Fibroblast of skin of left quadriceps (primary cell): ENCODE measurements around the gene PNPLA5.

ENCODE experiments used
- DNase-seq, 2 experiments: peaks; one replicate each; pipeline ENCODE4 v3.0.0-alpha.2; 2013; ENCODE audit warnings: low read depth in 2 of 2

Gene PNPLA5

DNA sequence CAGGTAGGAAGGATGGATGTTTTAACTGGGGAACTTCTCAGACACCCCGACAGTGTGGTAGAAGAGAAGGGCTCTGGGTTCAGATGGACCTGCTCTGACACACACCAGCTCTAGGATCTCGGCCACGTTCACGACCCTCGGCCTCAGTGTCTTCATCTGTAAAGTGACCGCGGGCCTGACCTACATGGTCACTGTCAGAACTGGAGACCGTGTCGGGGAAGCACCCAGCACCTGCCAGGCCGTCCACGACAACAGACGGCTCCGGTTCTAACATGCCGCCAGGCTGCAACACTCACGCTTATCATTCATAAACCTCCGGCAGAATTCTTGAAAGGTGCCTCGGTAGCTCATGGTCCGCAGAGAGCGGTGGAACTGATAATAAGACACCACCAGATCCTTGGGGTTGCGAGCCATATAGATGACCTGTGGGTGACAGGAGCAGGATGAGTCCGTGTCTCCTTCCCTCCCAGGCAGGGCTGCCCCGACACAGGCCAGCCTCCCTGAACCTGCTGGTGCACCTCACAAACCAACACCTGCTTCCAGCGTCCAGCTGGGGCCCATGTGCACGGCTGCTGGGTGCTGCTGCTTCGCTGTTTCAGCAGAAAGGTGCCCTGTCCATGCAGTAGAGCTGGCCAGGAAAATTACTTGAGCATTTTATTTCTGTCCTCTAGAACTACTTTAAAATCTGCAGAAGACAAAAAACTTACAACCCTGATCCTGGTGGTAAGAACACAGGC is 53.1 kb downstream of the PNPLA5 start:
- DNase-seq: no peak

DNA sequence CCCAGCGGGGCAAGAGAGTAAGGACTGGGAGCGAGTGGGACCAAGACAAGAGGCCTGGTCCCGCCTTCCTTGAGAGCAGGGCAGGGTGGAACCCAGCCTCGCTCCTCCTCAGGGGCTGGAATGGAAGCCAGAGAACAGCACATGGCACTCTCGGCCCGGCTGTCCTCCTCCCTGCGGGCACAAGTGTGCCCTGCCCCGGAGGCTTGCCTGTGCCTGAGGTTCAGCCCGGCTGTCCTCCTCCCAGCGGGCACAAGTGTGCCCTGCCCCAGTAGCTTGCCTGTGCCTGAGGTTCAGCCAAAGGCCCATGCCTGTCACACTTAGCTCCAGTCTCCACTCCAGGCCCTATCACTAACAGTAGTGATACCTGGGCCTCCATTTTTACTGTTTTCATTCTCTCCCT is 53.7 kb downstream of the PNPLA5 start:
- no peak for DNase-seq

DNA sequence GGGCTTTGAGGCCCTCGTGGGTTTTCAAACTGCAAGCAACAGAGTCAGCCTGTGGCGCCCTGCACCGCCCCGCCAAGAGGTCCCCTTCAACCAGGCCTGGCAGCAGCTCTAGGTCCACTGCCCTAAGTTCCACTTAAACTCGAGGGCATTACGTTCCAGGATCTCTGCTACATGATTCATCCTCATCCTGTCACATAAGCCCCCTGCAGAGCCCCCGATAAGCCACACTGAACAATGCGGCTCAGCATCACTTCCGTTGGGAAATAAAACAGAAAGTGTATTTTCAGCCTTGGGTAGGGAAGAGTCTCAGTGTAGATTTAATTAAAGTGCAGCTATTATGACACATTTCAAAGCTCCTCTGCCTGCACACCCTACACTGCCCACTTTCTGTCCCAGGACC is 54.1 kb downstream of the PNPLA5 start:
- DNase-seq: no peak

DNA sequence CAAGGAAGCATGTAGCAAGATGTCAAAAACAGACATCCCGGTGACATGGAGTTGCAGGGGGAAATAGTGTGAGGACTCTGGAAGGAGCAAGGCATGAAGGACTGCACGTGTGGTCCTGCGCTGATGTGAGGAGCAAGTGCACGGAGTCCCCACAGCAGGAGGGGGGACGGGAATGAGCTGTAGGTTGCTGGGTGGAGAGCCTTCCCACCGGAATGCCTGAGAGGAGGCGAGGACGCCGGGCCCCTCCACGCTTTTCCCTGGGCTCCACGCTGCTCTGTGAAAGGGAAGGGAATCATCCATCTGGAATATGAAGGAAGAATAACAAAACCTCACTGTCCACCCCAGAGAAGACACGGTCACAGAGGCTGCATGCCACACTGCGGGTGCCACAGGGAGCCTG is 56.1 kb downstream of the PNPLA5 start:
- DNase-seq: no peak

DNA sequence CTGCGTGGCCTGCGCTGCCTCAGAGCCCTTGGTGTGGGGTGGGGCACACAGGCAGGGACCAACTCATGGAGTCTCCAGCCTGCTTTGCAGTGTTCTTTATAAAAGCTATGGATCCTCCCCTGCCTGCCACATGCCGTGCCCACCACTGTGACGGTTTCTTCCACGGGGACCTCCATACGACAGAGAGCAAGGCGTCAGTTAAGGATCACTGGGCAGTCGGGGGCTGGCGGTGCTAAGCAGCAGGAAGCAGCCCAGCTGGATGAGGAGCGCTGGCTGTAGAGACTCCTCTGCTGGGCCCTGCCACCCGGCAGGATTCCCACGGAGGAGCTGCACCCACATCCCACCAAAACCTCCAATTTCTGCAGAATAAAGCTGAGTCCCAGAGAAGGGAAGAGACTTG is 56.6 kb downstream of the PNPLA5 start:
- no peak for DNase-seq

DNA sequence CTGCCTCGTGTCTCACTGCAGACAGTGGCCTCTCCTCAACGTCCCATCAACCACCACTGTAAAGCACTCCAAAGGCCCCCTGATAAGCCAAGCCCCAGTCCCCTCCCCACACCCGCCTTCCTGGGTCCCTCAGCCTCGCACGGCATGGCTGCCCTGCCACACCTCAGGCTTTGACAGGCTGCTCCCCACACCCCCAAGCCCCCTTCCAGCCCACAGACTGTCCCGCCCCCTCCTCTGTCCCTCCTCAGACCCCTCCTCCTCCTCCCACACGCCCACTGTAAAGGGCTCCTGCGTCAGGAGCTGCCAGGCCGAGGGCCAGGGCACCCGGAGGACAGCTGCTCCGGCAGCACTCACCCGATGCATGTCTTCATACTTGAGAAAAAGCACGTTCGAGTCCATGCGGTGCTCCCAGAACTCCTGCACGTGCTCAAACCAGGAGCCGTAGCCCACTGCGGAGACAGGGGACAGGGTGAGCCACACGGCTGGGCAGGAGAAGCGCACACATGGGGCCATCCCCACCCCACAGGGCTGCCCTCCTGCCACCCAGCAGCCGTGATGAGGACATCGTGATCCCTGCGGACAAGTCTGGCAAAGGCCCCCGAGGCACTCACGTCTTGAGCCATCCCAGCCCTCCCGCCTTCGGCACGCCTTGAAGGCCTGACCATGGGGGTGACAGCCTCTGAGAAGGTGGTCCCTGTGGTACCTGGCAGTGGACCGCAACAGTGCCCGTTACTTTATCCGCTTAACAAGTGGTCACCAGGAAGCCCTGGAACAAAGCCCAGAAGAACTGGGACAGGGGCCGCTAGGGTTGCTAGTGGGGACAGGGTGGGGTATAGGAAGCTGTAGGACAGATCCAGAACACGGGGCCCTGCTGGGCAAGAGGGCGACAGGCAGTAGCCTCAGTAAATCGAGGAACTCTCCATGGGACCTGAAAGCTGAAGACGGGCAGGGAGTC is 58.2 kb downstream of the PNPLA5 start:
- DNase-seq: no peak

DNA sequence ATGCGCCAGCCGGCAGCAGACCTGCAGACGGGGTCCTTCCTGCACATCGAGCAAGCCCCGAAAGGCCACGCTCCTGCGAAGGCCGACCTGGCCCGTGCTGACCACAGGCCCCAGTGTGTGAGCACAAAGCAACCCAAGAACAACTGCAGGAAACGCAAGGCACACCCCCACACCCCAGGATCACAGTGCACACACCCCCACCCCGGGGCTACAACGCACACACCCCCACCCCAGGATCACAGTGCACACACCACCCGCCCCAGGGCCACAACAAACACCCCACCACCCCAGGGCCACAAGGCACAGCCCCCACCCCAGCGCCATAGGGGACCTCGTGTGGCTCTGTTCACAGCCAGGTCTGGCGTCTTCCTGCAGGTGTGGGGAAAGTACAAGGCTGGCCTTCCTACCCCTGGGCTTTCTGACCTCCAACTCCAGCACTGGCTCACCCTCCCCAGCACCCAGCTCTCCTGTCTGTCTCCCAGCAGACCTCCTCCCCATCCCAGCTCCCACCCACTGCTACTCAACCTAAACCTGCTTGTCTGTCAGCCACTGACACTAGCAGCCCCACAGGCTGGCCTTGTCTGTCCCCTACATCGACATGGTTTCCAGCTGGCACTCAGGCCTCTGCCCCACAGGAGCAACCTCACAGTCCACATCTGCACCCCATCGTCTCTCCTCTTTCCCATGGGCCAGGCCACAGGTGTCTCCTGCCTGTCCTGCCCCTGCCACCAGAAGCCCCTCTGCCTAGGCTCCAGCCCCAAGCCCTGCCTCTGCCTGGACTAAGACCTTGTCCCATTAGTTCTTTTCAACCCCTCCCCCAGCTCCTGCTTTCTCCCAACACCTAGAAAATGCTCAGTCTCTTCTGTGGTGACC is 59.2 kb downstream of the PNPLA5 start:
- no peak for DNase-seq

DNA sequence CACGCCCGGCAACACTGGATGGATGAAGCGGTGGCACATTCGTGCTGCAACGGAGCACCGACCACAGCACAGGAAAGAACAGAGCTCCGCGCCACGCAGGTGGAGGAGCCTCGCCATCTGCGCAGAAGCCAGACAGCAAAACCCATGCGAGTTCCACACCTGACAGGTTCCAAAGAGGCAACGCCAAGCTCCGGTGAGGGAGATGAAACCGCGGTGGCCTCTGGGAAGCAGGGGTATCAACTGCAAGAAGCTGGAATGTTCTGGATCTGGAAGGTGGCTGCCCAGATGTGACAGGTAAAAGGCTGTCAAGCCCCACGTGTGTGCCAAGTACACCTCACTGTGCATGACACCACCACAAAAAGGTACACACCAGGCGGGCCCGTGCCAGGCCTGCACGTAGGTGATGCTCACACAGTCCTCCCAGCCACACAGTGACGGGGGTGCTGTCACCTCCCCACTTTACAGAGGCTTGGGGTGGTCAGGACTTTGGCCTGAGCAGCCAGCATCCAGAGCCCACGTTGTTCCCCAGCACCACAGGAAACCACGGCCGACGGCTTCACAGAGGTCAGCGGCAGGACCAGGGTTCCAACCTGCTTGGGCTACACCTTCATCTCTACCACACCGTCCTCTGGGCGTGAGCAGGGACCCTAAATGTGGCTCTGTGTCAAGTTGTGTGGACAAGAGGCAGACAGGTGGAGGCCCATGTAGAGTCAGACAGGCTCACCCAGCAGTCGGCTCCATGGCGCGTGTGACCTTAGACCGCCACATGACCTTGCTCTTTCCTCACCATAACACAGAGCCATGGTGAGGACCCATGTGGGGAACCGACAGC is 60.0 kb downstream of the PNPLA5 start:
- no peak for DNase-seq

DNA sequence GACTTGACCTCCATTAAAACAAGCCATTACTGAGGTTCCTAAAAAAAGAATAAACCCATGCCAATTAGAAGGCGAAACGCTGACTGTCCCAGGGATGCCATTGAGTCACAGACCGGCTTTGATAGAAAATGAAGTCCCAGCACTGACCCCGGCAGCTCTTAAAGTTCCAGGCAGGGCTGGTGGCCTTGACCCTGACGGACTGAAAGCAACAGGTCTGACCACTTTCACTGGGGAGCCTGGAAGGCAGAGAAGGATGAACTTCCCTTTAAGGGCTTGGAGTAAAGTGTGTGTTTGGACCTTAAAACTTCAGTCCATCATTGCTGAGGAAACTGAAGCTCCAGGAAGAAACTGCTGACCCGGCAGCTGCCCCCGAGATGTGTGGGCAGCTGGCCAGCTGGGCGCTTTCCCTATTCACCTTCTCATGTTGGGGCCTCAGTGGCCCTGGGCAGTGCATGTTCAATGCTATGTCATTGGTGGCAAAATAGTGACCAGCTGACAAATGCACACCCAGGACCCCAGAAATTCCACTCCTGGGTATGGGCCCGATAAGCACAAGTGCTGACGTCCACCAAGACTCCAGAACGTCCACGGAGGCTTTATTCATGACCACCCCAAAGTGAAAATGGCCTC is 60.8 kb downstream of the PNPLA5 start:
- DNase-seq: no peak

DNA sequence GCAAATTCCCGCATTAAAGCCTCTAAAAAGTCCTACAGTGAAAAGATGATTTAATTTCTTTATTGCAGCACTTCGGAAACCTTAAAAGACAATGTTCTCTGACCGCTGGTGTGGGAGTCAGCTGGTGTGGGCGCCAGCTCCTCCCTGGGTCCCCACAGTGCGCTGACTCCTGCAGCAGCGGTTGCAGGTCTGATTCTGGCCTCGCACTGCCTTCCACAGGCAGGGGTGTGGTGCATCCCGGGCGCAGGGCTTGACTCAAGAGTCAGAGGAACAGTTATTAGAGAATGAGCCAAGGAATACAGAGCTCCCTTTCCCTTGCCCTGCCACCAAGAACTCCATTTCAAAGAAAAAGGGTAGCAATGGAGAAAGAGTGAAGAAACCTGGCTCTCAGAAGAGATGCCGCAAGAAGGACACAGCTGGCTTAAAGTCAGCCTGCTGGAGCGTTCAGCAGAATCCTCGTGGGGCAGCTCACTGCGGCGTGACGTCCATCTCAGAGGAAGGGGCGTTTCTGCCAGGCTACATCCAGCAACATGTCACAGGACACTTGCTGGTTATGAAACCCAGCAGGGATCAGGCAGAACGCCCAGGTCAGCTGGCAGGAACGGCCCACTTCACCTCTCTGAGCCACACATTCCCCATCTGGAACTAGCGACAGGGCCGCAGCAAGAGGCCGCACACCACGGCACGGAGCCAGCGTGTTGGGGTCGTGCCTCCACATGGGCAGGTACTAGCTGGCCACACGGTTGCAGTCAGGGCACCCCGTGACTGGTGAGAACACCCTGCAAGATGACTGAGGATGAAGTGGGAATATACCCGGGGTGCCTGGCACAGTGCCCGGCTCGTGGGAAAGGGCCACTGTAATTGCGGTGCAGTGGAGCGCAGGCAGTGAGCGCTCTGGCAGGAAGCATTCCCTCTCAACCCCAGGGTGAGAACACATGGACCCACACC is 61.6 kb downstream of the PNPLA5 start:
- DNase-seq: no peak
